DOHH2 (cell line): ENCODE measurements around the gene UBD.

ENCODE experiments used
- H3F3A ChIP-seq: fragments of 200-600 bp; sonication (generic), shearing (Covaris generic); 2 replicates; pipeline ENCODE4 v1.6.0; 2016; ENCODE audit warnings: antibody characterized with exemption, mild to moderate bottlenecking; ENCODE audit not compliant: control insufficient read depth, insufficient read depth
- H3K27ac ChIP-seq: fragments of 200-600 bp; sonication (generic); 2 replicates; pipeline ENCODE4 v1.5.1; 2014; ENCODE audit warnings: low read depth, mild to moderate bottlenecking, low read length, moderate library complexity
- H3K27me3 ChIP-seq: fragments of 200-600 bp; sonication (generic); 2 replicates; pipeline ENCODE4 v1.6.1; 2014; ENCODE audit warnings: mild to moderate bottlenecking, low read length, mixed read lengths; ENCODE audit not compliant: control insufficient read depth
- H3K36me3 ChIP-seq: fragments of 200-600 bp; sonication (generic); 2 replicates; pipeline ENCODE4 v1.6.1; 2014; ENCODE audit warnings: mild to moderate bottlenecking, low read length, moderate library complexity, mixed read lengths; ENCODE audit not compliant: control insufficient read depth
- H3K4me1 ChIP-seq: fragments of 200-600 bp; sonication (generic); 2 replicates; pipeline ENCODE4 v1.6.1; 2014; ENCODE audit warnings: mild to moderate bottlenecking, low read length, mixed read lengths; ENCODE audit not compliant: control insufficient read depth
- H3K4me2 ChIP-seq: fragments of 200-600 bp; sonication (generic); 2 replicates; pipeline ENCODE4 v1.6.0; 2014; ENCODE audit warnings: mild to moderate bottlenecking, low read length, moderate library complexity
- H3K4me3 ChIP-seq: fragments of 200-600 bp; sonication (generic); 2 replicates; pipeline ENCODE4 v1.5.1; 2014; ENCODE audit warnings: mild to moderate bottlenecking, low read length, mixed read lengths
- H3K79me2 ChIP-seq: fragments of 200-600 bp; sonication (generic); 2 replicates; pipeline ENCODE4 v1.6.1; 2014; ENCODE audit warnings: mild to moderate bottlenecking, low read length, mixed read lengths; ENCODE audit not compliant: control insufficient read depth
- H3K9me2 ChIP-seq: fragments of 200-600 bp; sonication (generic); replicated peaks from 2 replicates; pipeline ENCODE4 v1.6.1; 2014; ENCODE audit warnings: mild to moderate bottlenecking, low read length, mixed read lengths; ENCODE audit not compliant: control insufficient read depth
- H3K9me3 ChIP-seq: fragments of 200-600 bp; sonication (generic); 2 replicates; pipeline ENCODE4 v1.6.1; 2014; ENCODE audit warnings: antibody characterized with exemption, low read length, mixed read lengths; ENCODE audit not compliant: control insufficient read depth, insufficient read depth
- H4K20me1 ChIP-seq: fragments of 200-600 bp; sonication (generic); 2 replicates; pipeline ENCODE4 v1.6.0; 2014; ENCODE audit warnings: low read depth, mild to moderate bottlenecking, antibody characterized with exemption, low read length, moderate library complexity; ENCODE audit not compliant: control insufficient read depth, insufficient read depth
- CTCF ChIP-seq: fragments of 200-600 bp; sonication (generic); IDR thresholded peaks from one replicate; pipeline ENCODE4 v1.5.1; 2014; ENCODE audit warnings: antibody characterized with exemption, mild to moderate bottlenecking, low read depth, low read length; ENCODE audit not compliant: poor library complexity, severe bottlenecking
- EZH2phosphoT487 ChIP-seq: fragments of 200-600 bp; sonication (generic); IDR thresholded peaks from 2 replicates; pipeline ENCODE4 v1.6.1; 2017; ENCODE audit warnings: borderline replicate concordance, mild to moderate bottlenecking, antibody characterized with exemption, low read length, moderate library complexity, mixed read lengths

UBD gene

GRCh38 chr6:29530671-29531310 lies 28.7 kb downstream of the UBD start:
- Histone ChIP-seq H3K9me2 (no peaks in the 10 kb centered on the region), H3K27ac (no peak overlapping the region), H3K4me1 (no peaks in the 10 kb centered on the region), H3K27me3 (no peaks in the 10 kb centered on the region), H3K4me2 (no peak overlapping the region), H3K36me3 (no peaks in the 10 kb centered on the region), H4K20me1 (no peaks in the 10 kb centered on the region), H3K9me3 (no peaks in the 10 kb centered on the region), H3K79me2 (no peaks in the 10 kb centered on the region), H3F3A (no peaks in the 10 kb centered on the region), H3K4me3 (no peak overlapping the region)
- TF ChIP-seq CTCF (no peak), EZH2phosphoT487 (no peak)

- TF ChIP-seq CTCF (no peak), EZH2phosphoT487 (no peak)
- Histone ChIP-seq H3F3A (no peaks in the 10 kb centered on the region), H3K9me3 (no peaks in the 10 kb centered on the region), H3K79me2 (no peaks in the 10 kb centered on the region), H3K4me1 (no peaks in the 10 kb centered on the region), H4K20me1 (no peaks in the 10 kb centered on the region), H3K4me2 (no peak overlapping the region), H3K36me3 (no peaks in the 10 kb centered on the region), H3K27me3 (no peaks in the 10 kb centered on the region), H3K9me2 (no peaks in the 10 kb centered on the region), H3K4me3 (no peak overlapping the region), H3K27ac (no peak overlapping the region)
These were observed 29.6 kb downstream of the UBD start for GRCh38 chr6:29529956-29530355.

GRCh38 chr6:29528988-29529560 lies 30.5 kb downstream of the UBD start:
- no peaks in the 10 kb centered on the region for H3K36me3 ChIP-seq
- no peaks in the 10 kb centered on the region for H3K9me3 ChIP-seq
- TF ChIP-seq EZH2phosphoT487 (no peak), CTCF (no peak)
- H3K79me2 ChIP-seq = no peaks in the 10 kb centered on the region
- H3K4me2 ChIP-seq = no peak overlapping the region
- H3K9me2 ChIP-seq = no peaks in the 10 kb centered on the region
- H3K27ac ChIP-seq = no peak overlapping the region
- H4K20me1 ChIP-seq = no peaks in the 10 kb centered on the region
- no peaks in the 10 kb centered on the region for H3F3A ChIP-seq
- H3K4me1 ChIP-seq = no peaks in the 10 kb centered on the region
- H3K4me3 ChIP-seq = no peak overlapping the region
- no peaks in the 10 kb centered on the region for H3K27me3 ChIP-seq
